HepG2 (cell line): ENCODE results near the gene ATXN2.

Source experiments
- CTCF ChIP-seq: sonication (generic); formaldehyde crosslinking; IDR thresholded peaks from 2 replicates; pipeline ENCODE4 v1.5.0; 2020; ENCODE audit warnings: mild to moderate bottlenecking, missing genetic modification reagents, moderate library complexity
- DR1 ChIP-seq: sonication (generic); formaldehyde crosslinking; IDR thresholded peaks from 2 replicates; pipeline ENCODE4 v1.8.0; 2021; ENCODE audit warnings: mild to moderate bottlenecking, missing genetic modification reagents, inconsistent platforms
- JUNB ChIP-seq: sonication (generic); formaldehyde crosslinking; IDR thresholded peaks from 2 replicates; pipeline ENCODE4 v1.8.0; 2022; ENCODE audit warnings: missing genetic modification reagents, mild to moderate bottlenecking, borderline replicate concordance
- MYNN ChIP-seq: sonication (generic); formaldehyde crosslinking; IDR thresholded peaks from 2 replicates; pipeline ENCODE4 v1.4.0; 2020; ENCODE audit warnings: mild to moderate bottlenecking, low read depth, missing genetic modification reagents
- NFIB ChIP-seq: sonication (generic); formaldehyde crosslinking; IDR thresholded peaks from 2 replicates; pipeline ENCODE4 v1.9.0; 2021; ENCODE audit warnings: missing genetic modification reagents, mild to moderate bottlenecking, borderline replicate concordance
- POLR2G ChIP-seq: fragments of 200-400 bp; formaldehyde crosslinking; IDR thresholded peaks from 2 replicates; pipeline ENCODE4 v1.6.1; 2018; ENCODE audit warnings: mild to moderate bottlenecking, low read depth, low read length, moderate library complexity
- SRF ChIP-seq: IDR thresholded peaks from 2 replicates; pipeline ENCODE4 v1.6.1; 2011; ENCODE audit warnings: mild to moderate bottlenecking, low read depth, low read length, moderate library complexity
- TEAD2 ChIP-seq: sonication (generic); formaldehyde crosslinking; IDR thresholded peaks from 2 replicates; pipeline ENCODE4 v1.9.0; 2021; ENCODE audit warnings: missing genetic modification reagents
- ZBTB40 ChIP-seq, 2 experiments: fragments of 450-650 bp in 1 of 2; sonication (generic) in 1 of 2; formaldehyde crosslinking in 1 of 2; IDR thresholded peaks; 2 replicates each; pipeline versions ENCODE4 v1.6.1 to v1.8.0; 2016 to 2022; ENCODE audit warnings: antibody characterized with exemption in 1 of 2, mild to moderate bottlenecking in 1 of 2, missing genetic modification reagents in 1 of 2
- ZNF121 ChIP-seq: sonication (generic); formaldehyde crosslinking; IDR thresholded peaks from 2 replicates; pipeline ENCODE4 v1.5.0; 2020; ENCODE audit warnings: mild to moderate bottlenecking, missing genetic modification reagents
- ZNF318 ChIP-seq: sonication (generic); formaldehyde crosslinking; IDR thresholded peaks from 2 replicates; pipeline ENCODE4 v1.4.0; 2020; ENCODE audit warnings: mild to moderate bottlenecking, missing genetic modification reagents
- ZNF652 ChIP-seq: IDR thresholded peaks from 2 replicates; pipeline ENCODE4 v1.6.1; 2016; ENCODE audit warnings: low read depth, borderline replicate concordance
- ZNF747 ChIP-seq: sonication (generic); formaldehyde crosslinking; IDR thresholded peaks from 2 replicates; pipeline ENCODE4 v1.8.1; 2023; ENCODE audit warnings: missing genetic modification reagents, mild to moderate bottlenecking, borderline replicate concordance
- ZSCAN12 ChIP-seq: sonication (generic); formaldehyde crosslinking; IDR thresholded peaks from 2 replicates; pipeline ENCODE4 v1.9.0; 2021; ENCODE audit warnings: mild to moderate bottlenecking, missing genetic modification reagents

GRCh38 chr12:111419784-111420183 is 179.3 kb downstream of the ATXN2 start:
- TF ChIP-seq ZNF121 (CRISPR knock-in tag): no peak
- no peak for TF ChIP-seq MYNN (CRISPR knock-in tag)
- no peak for TF ChIP-seq ZSCAN12 (CRISPR knock-in tag)
- no peak for TF ChIP-seq POLR2G
- TF ChIP-seq ZNF652 (CRISPR knock-in tag): no peak
- TF ChIP-seq SRF: no peak
- TF ChIP-seq NFIB (CRISPR knock-in tag): no peak
- TF ChIP-seq CTCF: no peak
- TF ChIP-seq JUNB (CRISPR knock-in tag): no peak
- no peak for TF ChIP-seq DR1 (CRISPR knock-in tag)
- TF ChIP-seq ZNF318: no peak
- TF ChIP-seq ZBTB40 (IDR thresholded peaks at IDR 0.05): no peak
- no peak for TF ChIP-seq ZBTB40 (CRISPR knock-in tag; IDR thresholded peaks at IDR 0.05)
- TF ChIP-seq TEAD2 (CRISPR knock-in tag): no peak
- TF ChIP-seq ZNF747 (CRISPR knock-in tag): no peak
